Mesenchymal stem cell (in vitro differentiated cells and primary cell): ENCODE data around the gene IFITM10.

ENCODE experiments used
- DNase-seq: peaks from one replicate; pipeline ENCODE4 v3.0.0-alpha.2; 2013
- H2AFZ ChIP-seq: one replicate; pipeline ENCODE4 v1.6.1; 2013; ENCODE audit warnings: low read depth, mild to moderate bottlenecking, control low read depth, inconsistent platforms, low read length, moderate library complexity
- H2AK5ac ChIP-seq: 2 replicates; pipeline ENCODE4 v1.6.1; 2013; ENCODE audit warnings: low read length, moderate library complexity, mild to moderate bottlenecking, inconsistent platforms; ENCODE audit not compliant: severe bottlenecking
- H2BK120ac ChIP-seq: one replicate; pipeline ENCODE4 v1.6.1; 2013; ENCODE audit warnings: low read depth, mild to moderate bottlenecking, inconsistent platforms, low read length, moderate library complexity
- H2BK12ac ChIP-seq, 2 experiments: one replicate each; pipeline ENCODE4 v1.6.1; 2013; ENCODE audit warnings: inconsistent platforms in 2 of 2, low read length in 2 of 2, mild to moderate bottlenecking in 2 of 2, moderate library complexity in 2 of 2, control low read depth in 1 of 2
- H2BK15ac ChIP-seq: one replicate; pipeline ENCODE4 v1.6.1; 2013; ENCODE audit warnings: mild to moderate bottlenecking, low read depth, inconsistent platforms; ENCODE audit not compliant: poor library complexity, severe bottlenecking
- H2BK5ac ChIP-seq: 2 replicates; pipeline ENCODE4 v1.6.1; 2013; ENCODE audit warnings: low read depth, mild to moderate bottlenecking, low read length, control low read depth, inconsistent platforms; ENCODE audit not compliant: poor library complexity, severe bottlenecking
- H3K14ac ChIP-seq, 2 experiments: one replicate each; pipeline ENCODE4 v1.6.1; 2013; ENCODE audit warnings: inconsistent platforms in 2 of 2, low read length in 2 of 2, control low read depth in 1 of 2, mild to moderate bottlenecking in 1 of 2, moderate library complexity in 1 of 2
- H3K18ac ChIP-seq, 2 experiments: one replicate each; pipeline ENCODE4 v1.6.1; 2013; ENCODE audit warnings: inconsistent platforms in 2 of 2, low read length in 2 of 2, control low read depth in 1 of 2, low read depth in 1 of 2, mild to moderate bottlenecking in 1 of 2
- H3K23ac ChIP-seq, 2 experiments: one replicate each; pipeline ENCODE4 v1.6.1; 2013; ENCODE audit warnings: inconsistent platforms in 2 of 2, low read length in 2 of 2, mild to moderate bottlenecking in 2 of 2, moderate library complexity in 2 of 2, control low read depth in 1 of 2
- H3K27ac ChIP-seq: 2 replicates; pipeline ENCODE4 v1.5.1; 2013; ENCODE audit warnings: mild to moderate bottlenecking, moderate library complexity, low read length, control low read depth, inconsistent platforms; ENCODE audit not compliant: poor library complexity, severe bottlenecking
- H3K27me3 ChIP-seq, 2 experiments: 2 replicates each; pipeline versions ENCODE4 v1.6.1 to v1.7.0; 2013; ENCODE audit warnings: low read length in 2 of 2, mild to moderate bottlenecking in 2 of 2, moderate library complexity in 2 of 2, control low read depth in 1 of 2, inconsistent platforms in 1 of 2; ENCODE audit not compliant: control insufficient read depth in 1 of 2, insufficient read depth in 1 of 2
- H3K36me3 ChIP-seq, 2 experiments: 2 replicates each; pipeline versions ENCODE4 v1.6.1 to v1.7.0; 2013; ENCODE audit warnings: low read length in 2 of 2, control low read depth in 1 of 2, inconsistent platforms in 1 of 2, low read depth in 1 of 2, mild to moderate bottlenecking in 1 of 2; ENCODE audit not compliant: insufficient read depth in 2 of 2, control insufficient read depth in 1 of 2
- H3K4ac ChIP-seq, 2 experiments: one replicate each; pipeline ENCODE4 v1.6.1; 2013; ENCODE audit warnings: inconsistent platforms in 2 of 2, low read length in 2 of 2, mild to moderate bottlenecking in 2 of 2, moderate library complexity in 2 of 2, control low read depth in 1 of 2, low read depth in 1 of 2
- H3K4me1 ChIP-seq: 2 replicates; pipeline ENCODE4 v1.6.1; 2013; ENCODE audit warnings: low read depth, low read length, control low read depth; ENCODE audit not compliant: control insufficient read depth, insufficient read depth
- H3K4me2 ChIP-seq: 2 replicates; pipeline ENCODE4 v1.6.1; 2013; ENCODE audit warnings: low read length, mild to moderate bottlenecking, inconsistent platforms; ENCODE audit not compliant: poor library complexity, severe bottlenecking
- H3K4me3 ChIP-seq, 2 experiments: 2 replicates each; pipeline versions ENCODE4 v1.5.1 to v1.7.0; 2013; ENCODE audit warnings: low read length in 2 of 2, mild to moderate bottlenecking in 2 of 2, control low read depth in 1 of 2, low read depth in 1 of 2; ENCODE audit not compliant: insufficient read depth in 1 of 2
- H3K79me1 ChIP-seq: replicated peaks from 2 replicates; pipeline ENCODE4 v1.6.1; 2013; ENCODE audit warnings: mild to moderate bottlenecking, control low read depth, low read length, inconsistent platforms; ENCODE audit not compliant: poor library complexity, severe bottlenecking
- H3K9ac ChIP-seq: 2 replicates; pipeline ENCODE4 v1.7.0; 2013; ENCODE audit warnings: mild to moderate bottlenecking, low read length, moderate library complexity
- H3K9me3 ChIP-seq: 2 replicates; pipeline ENCODE4 v1.7.0; 2013; ENCODE audit warnings: mild to moderate bottlenecking, low read length; ENCODE audit not compliant: control insufficient read depth
- H4K8ac ChIP-seq: one replicate; pipeline ENCODE4 v1.6.1; 2013; ENCODE audit warnings: inconsistent platforms, mild to moderate bottlenecking, low read length, moderate library complexity
- H4K91ac ChIP-seq: one replicate; pipeline ENCODE4 v1.6.1; 2013; ENCODE audit warnings: mild to moderate bottlenecking, low read length, inconsistent platforms
- WGBS: methylation state at CpG from one replicate; pipeline ENCODE4 v1.1.7; 2013; ENCODE audit warnings: mixed read lengths; 5-methylcytosine and 5-hydroxymethylcytosine counted together

IFITM10 gene

GRCh38 chr11:1702506-1702905, 47.9 kb downstream of the IFITM10 start:
- Histone ChIP-seq H3K4me1 (peaks cover 19% of the 10 kb centered on the region), H2BK5ac (no peak overlapping the region), H3K9ac (no peak overlapping the region), H2AFZ (no peak overlapping the region), H4K91ac (no peak overlapping the region), H3K18ac (no peak overlapping the region), H3K36me3 (no peaks in the 10 kb centered on the region), H3K27ac (no peak overlapping the region), H2BK120ac (no peak overlapping the region), H4K8ac (no peak overlapping the region), H3K79me1 (no peaks in the 10 kb centered on the region), H3K4me3 (no peak overlapping the region), H2BK12ac (no peak overlapping the region), H3K23ac (no peak overlapping the region), H3K4ac (no peak overlapping the region), H3K4me2 (no peak overlapping the region), H3K27me3 (peaks cover 22 to 83% of the 10 kb centered on the region in 2 experiments), H3K9me3 (no peaks in the 10 kb centered on the region), H2BK15ac (no peak overlapping the region), H2AK5ac (no peak overlapping the region), H3K14ac (no peak overlapping the region)
- WGBS = 87% methylated on average over 7 of the region's 10 CpGs
- DNase-seq = no peak

- no peak overlapping the region for H2BK5ac ChIP-seq
- H2BK120ac ChIP-seq = no peak overlapping the region
- no peak overlapping the region for H3K4me3 ChIP-seq
- no peak overlapping the region for H3K18ac ChIP-seq
- H2BK15ac ChIP-seq = no peak overlapping the region
- peak overlapping the region; percentile 34 for H4K91ac ChIP-seq
- no peak overlapping the region for H3K9ac ChIP-seq
- H4K8ac ChIP-seq = no peak overlapping the region
- H3K27me3 ChIP-seq = peaks cover 23 to 83% of the 10 kb centered on the region in 2 experiments
- H3K4ac ChIP-seq = no peak overlapping the region
- no peak overlapping the region for H3K4me2 ChIP-seq
- no peak overlapping the region for H2AFZ ChIP-seq
- H3K23ac ChIP-seq = no peak overlapping the region
- 66% methylated on average over 8 of the region's 10 CpGs for WGBS
- no peak overlapping the region for H3K27ac ChIP-seq
- DNase-seq = no peak
- peaks cover 10% of the 10 kb centered on the region for H3K4me1 ChIP-seq
- no peaks in the 10 kb centered on the region for H3K79me1 ChIP-seq
- no peaks in the 10 kb centered on the region for H3K36me3 ChIP-seq
- no peak overlapping the region for H3K14ac ChIP-seq
- H2AK5ac ChIP-seq = no peak overlapping the region
- H3K9me3 ChIP-seq = no peaks in the 10 kb centered on the region
- no peak overlapping the region for H2BK12ac ChIP-seq
These were observed 49.1 kb downstream of the IFITM10 start for GRCh38 chr11:1701091-1701807.

- Histone ChIP-seq H3K36me3 (no peaks in the 10 kb centered on the region), H3K18ac (peak overlapping the region in 1 of 2 experiments; percentile 42), H3K27me3 (peaks cover 24 to 83% of the 10 kb centered on the region in 2 experiments), H2BK5ac (no peak overlapping the region), H3K4me1 (peaks cover 5% of the 10 kb centered on the region), H2BK120ac (no peak overlapping the region), H3K27ac (no peak overlapping the region), H3K9me3 (no peaks in the 10 kb centered on the region), H3K9ac (no peak overlapping the region), H2BK15ac (no peak overlapping the region), H3K23ac (no peak overlapping the region), H3K4ac (no peak overlapping the region), H3K14ac (no peak overlapping the region), H2BK12ac (no peak overlapping the region), H3K4me2 (no peak overlapping the region), H2AFZ (no peak overlapping the region), H3K4me3 (no peak overlapping the region), H3K79me1 (no peaks in the 10 kb centered on the region), H2AK5ac (no peak overlapping the region), H4K91ac (no peak overlapping the region), H4K8ac (no peak overlapping the region)
- WGBS = 82% methylated on average over 5 of the region's 5 CpGs
- DNase-seq = no peak
These were observed 50.6 kb downstream of the IFITM10 start for GRCh38 chr11:1699771-1700170.

GRCh38 chr11:1696608-1697570, 53.5 kb downstream of the IFITM10 start, which contains the start of gene KRTAP5-6:
KRTAP5-6 (plus strand) TSS chr11:1697195; CDS start chr11:1697246, 51 bp downstream.
- Histone ChIP-seq H3K9me3 (no peaks in the 10 kb centered on the region), H3K4me2 (no peak within 1 kb of the TSS), H3K9ac (no peak within 1 kb of the TSS), H3K4ac (no peak within 1 kb of the TSS), H2AK5ac (no peak within 1 kb of the TSS), H4K91ac (no peak within 1 kb of the TSS), H3K23ac (no peak within 1 kb of the TSS), H3K4me1 (peaks cover 17% of the 10 kb centered on the region), H4K8ac (no peak within 1 kb of the TSS), H3K4me3 (no peak within 1 kb of the TSS), H2BK15ac (no peak within 1 kb of the TSS), H2AFZ (no peak within 1 kb of the TSS), H2BK120ac (no peak within 1 kb of the TSS), H3K27ac (no peak within 1 kb of the TSS), H3K14ac (no peak within 1 kb of the TSS), H3K18ac (no peak within 1 kb of the TSS), H3K27me3 (peaks cover 34 to 77% of the 10 kb centered on the region in 2 experiments), H3K79me1 (no peaks in the 10 kb centered on the region), H3K36me3 (no peaks in the 10 kb centered on the region), H2BK5ac (no peak within 1 kb of the TSS), H2BK12ac (peak within 1 kb of the TSS in 1 of 2 experiments; percentile 61)
- WGBS = 78% methylated on average over 11 of the region's 11 CpGs
- DNase-seq = no peak
